Tibial nerve (tissue), 4 donors: Measurements from ENCODE around the gene UTP14C. TPM values are rescaled to one million over a fixed set of nuclear protein-coding genes. Genes with fewer than 3 reads are reported as not detected.
"Not testable (repeated sequence)": the region's sequence is repeated elsewhere in the genome, so short reads cannot be mapped to it uniquely, and the experiment has no call there.

Source experiments
- DNase-seq, 2 donors: peaks; one replicate each; pipeline ENCODE4 v3.0.0-alpha.2; 2019; ENCODE audit warnings: low spot score in 2 of 2
- H3K27ac ChIP-seq, 4 donors: fragments of 200-600 bp; sonication (generic) in 3 of 4; one replicate each; pipeline ENCODE4 v1.5.1; 2017 to 2019; ENCODE audit warnings: mild to moderate bottlenecking in 1 of 4
- H3K27me3 ChIP-seq, 2 donors: fragments of 200-600 bp; sonication (generic) in 1 of 2; one replicate each; pipeline versions ENCODE4 v1.5.1 to v1.6.0; 2017 to 2019
- H3K36me3 ChIP-seq, 3 donors: fragments of 200-600 bp; sonication (generic); one replicate each; pipeline ENCODE4 v1.5.1; 2018 to 2019
- H3K4me1 ChIP-seq, 4 donors: fragments of 200-600 bp; sonication (generic) in 3 of 4; one replicate each; pipeline ENCODE4 v1.5.1; 2017 to 2019
- H3K4me3 ChIP-seq, 4 donors: fragments of 200-600 bp; sonication (generic) in 3 of 4; one replicate each; pipeline ENCODE4 v1.5.1; 2017 to 2019; ENCODE audit warnings: mild to moderate bottlenecking in 1 of 4, moderate library complexity in 1 of 4
- H3K9me3 ChIP-seq, 4 donors: fragments of 200-600 bp; sonication (generic) in 3 of 4; one replicate each; pipeline ENCODE4 v1.5.1; 2017 to 2019
- EP300 ChIP-seq, 2 donors: sonication (generic); formaldehyde crosslinking; IDR thresholded peaks; one replicate each; pipeline ENCODE4 v1.6.1; 2017; ENCODE audit warnings: antibody characterized with exemption in 2 of 2, mild to moderate bottlenecking in 1 of 2
- POLR2A ChIP-seq, 2 donors: fragments of 450-650 bp; IDR thresholded peaks; one replicate each; pipeline ENCODE4 v1.6.1; 2017; ENCODE audit warnings: antibody characterized with exemption in 2 of 2, mild to moderate bottlenecking in 2 of 2, moderate library complexity in 2 of 2
- WGBS, 2 donors: methylation state at CpG; one replicate each; pipeline ENCODE4 v1.1.5; 2018; 5-methylcytosine and 5-hydroxymethylcytosine counted together
- total RNA-seq, 4 donors: library from RNA; depleted of rRNA; stranded (reverse); fragments of >200 nt; gene quantifications; one replicate each; pipeline ENCODE4 v1.1.0, GENCODE V29; 2016
- TF ChIP-seq, protein P1 (sequence below), 5 experiments: fragments of 200-600 bp in 3 of 5; fragments of 450-650 bp in 2 of 5; sonication (generic) in 3 of 5; IDR thresholded peaks; one replicate each; pipeline ENCODE4 v1.5.1; 2016 to 2019; ENCODE audit warnings: antibody characterized with exemption in 5 of 5, mild to moderate bottlenecking in 3 of 5, moderate library complexity in 2 of 5

UTP14C gene
- total RNA-seq, 4 donors from 2014 or later: 14.9 to 26.7 (median 19.6) TPM

GRCh38 chr13:52022356-52022755, 2.1 kb upstream of the UTP14C start:
- 96 to 98% methylated on average over 2 of the region's 2 CpGs for WGBS, 2 donors
- Histone ChIP-seq H3K36me3 (peaks cover 0 to 97% (median 0%) of the 10 kb centered on the region in 3 donors), H3K27me3 (no peaks in the 10 kb centered on the region), H3K4me1 (no peaks in the 10 kb centered on the region), H3K27ac (no peak overlapping the region), H3K9me3 (peaks cover 0 to 2% (median 0%) of the 10 kb centered on the region in 4 donors), H3K4me3 (no peak overlapping the region)
- TF ChIP-seq, protein P1, sequence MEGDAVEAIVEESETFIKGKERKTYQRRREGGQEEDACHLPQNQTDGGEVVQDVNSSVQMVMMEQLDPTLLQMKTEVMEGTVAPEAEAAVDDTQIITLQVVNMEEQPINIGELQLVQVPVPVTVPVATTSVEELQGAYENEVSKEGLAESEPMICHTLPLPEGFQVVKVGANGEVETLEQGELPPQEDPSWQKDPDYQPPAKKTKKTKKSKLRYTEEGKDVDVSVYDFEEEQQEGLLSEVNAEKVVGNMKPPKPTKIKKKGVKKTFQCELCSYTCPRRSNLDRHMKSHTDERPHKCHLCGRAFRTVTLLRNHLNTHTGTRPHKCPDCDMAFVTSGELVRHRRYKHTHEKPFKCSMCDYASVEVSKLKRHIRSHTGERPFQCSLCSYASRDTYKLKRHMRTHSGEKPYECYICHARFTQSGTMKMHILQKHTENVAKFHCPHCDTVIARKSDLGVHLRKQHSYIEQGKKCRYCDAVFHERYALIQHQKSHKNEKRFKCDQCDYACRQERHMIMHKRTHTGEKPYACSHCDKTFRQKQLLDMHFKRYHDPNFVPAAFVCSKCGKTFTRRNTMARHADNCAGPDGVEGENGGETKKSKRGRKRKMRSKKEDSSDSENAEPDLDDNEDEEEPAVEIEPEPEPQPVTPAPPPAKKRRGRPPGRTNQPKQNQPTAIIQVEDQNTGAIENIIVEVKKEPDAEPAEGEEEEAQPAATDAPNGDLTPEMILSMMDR (IDR thresholded peaks at IDR 0.05): no peak
- TF ChIP-seq EP300 (IDR thresholded peaks at IDR 0.05) (no peak), POLR2A (IDR thresholded peaks at IDR 0.05) (no peak)
- no peak for DNase-seq

- peaks cover 0 to 99% (median 0%) of the 10 kb centered on the region in 3 donors for H3K36me3 ChIP-seq
Observed at GRCh38 chr13:52025475-52026245, 1.2 kb downstream of the UTP14C start.

GRCh38 chr13:52026246-52026626, 1.7 kb downstream of the UTP14C start:
- Histone ChIP-seq H3K36me3 (peaks cover 0 to 94% (median 0%) of the 10 kb centered on the region in 3 donors), H3K9me3 (peaks cover 0 to 7% (median 0%) of the 10 kb centered on the region in 4 donors), H3K27ac (no peak overlapping the region), H3K4me3 (no peak overlapping the region), H3K4me1 (no peaks in the 10 kb centered on the region), H3K27me3 (no peaks in the 10 kb centered on the region)
- 91 to 97% methylated on average over 3 of the region's 3 CpGs for WGBS, 2 donors
- TF ChIP-seq, protein P1 (IDR thresholded peaks at IDR 0.05): no peak
- no peak for TF ChIP-seq EP300 (IDR thresholded peaks at IDR 0.05)
- no peak for DNase-seq

More at GRCh38 chr13:52025475-52026245, 1.2 kb downstream of the UTP14C start:
- Histone ChIP-seq H3K27ac (no peak overlapping the region), H3K4me3 (no peak overlapping the region), H3K27me3 (no peaks in the 10 kb centered on the region), H3K9me3 (peaks cover 0 to 7% (median 0%) of the 10 kb centered on the region in 4 donors), H3K4me1 (no peaks in the 10 kb centered on the region)
- no peak for DNase-seq
- WGBS, 2 donors: 97% methylated on average over 8 of the region's 8 CpGs
- TF ChIP-seq EP300 (IDR thresholded peaks at IDR 0.05) (no peak), POLR2A (IDR thresholded peaks at IDR 0.05) (no peak)
- TF ChIP-seq, protein P1 (IDR thresholded peaks at IDR 0.05): no peak

GRCh38 chr13:52027832-52028231, 3.3 kb downstream of the UTP14C start:
- no peak for DNase-seq

GRCh38 chr13:52029569-52029968, 5.1 kb downstream of the UTP14C start:
- Histone ChIP-seq H3K4me1 (no peaks in the 10 kb centered on the region), H3K36me3 (peaks cover 0 to 73% (median 0%) of the 10 kb centered on the region in 3 donors), H3K27ac (no peak overlapping the region), H3K9me3 (peaks cover 0 to 5% (median 0%) of the 10 kb centered on the region in 4 donors), H3K27me3 (no peaks in the 10 kb centered on the region), H3K4me3 (no peak overlapping the region)
- TF ChIP-seq, protein P1 (IDR thresholded peaks at IDR 0.05): no peak
- TF ChIP-seq POLR2A (IDR thresholded peaks at IDR 0.05) (no peak), EP300 (IDR thresholded peaks at IDR 0.05) (no peak)
- DNase-seq: no peak
- WGBS, 2 donors: 97% methylated on average over 4 of the region's 4 CpGs

More at GRCh38 chr13:52027832-52028231, 3.3 kb downstream of the UTP14C start:
- TF ChIP-seq POLR2A (IDR thresholded peaks at IDR 0.05) (no peak), EP300 (IDR thresholded peaks at IDR 0.05) (no peak)
- TF ChIP-seq, protein P1 (IDR thresholded peaks at IDR 0.05): no peak
- Histone ChIP-seq H3K36me3 (peaks cover 0 to 90% (median 0%) of the 10 kb centered on the region in 3 donors), H3K27ac (no peak overlapping the region), H3K4me3 (no peak overlapping the region), H3K9me3 (peaks cover 0 to 7% (median 0%) of the 10 kb centered on the region in 4 donors), H3K27me3 (no peaks in the 10 kb centered on the region), H3K4me1 (no peaks in the 10 kb centered on the region)
- 100% methylated on average over 1 of the region's 1 CpG for WGBS, 2 donors

DNA sequence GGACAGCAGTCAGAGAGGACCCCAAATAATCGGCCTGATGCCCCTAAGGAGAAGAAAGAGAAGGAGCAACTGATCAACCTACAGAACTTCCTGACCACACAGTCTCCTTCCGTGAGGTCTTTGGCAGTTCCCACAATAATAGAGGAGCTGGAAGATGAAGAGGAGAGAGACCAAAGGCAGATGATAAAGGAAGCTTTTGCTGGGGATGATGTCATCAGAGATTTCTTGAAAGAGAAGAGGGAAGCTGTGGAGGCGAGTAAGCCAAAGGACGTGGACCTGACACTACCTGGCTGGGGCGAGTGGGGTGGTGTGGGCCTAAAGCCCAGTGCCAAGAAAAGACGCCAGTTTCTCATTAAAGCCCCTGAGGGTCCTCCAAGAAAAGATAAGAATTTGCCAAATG, 5.9 kb downstream of the UTP14C start:
- WGBS, 2 donors: 95 to 96% methylated on average over 6 of the region's 6 CpGs
- H3K4me1 ChIP-seq: not testable (repeated sequence)

More for the DNA sequence above, 5.9 kb downstream of the UTP14C start:
- not testable (repeated sequence) for H3K9me3 ChIP-seq, DNase-seq, H3K27me3 ChIP-seq, H3K27ac ChIP-seq, H3K4me3 ChIP-seq
- H3K36me3 ChIP-seq: peaks cover 0 to 64% (median 0%) of the 10 kb centered on the region in 3 donors
